ACC112 (cell line): ENCODE results near the gene SERPINA3.

Experiments used
- H2AFZ ChIP-seq: fragments of 200-600 bp; sonication (generic); one replicate; pipeline ENCODE4 v1.6.0; 2017; ENCODE audit warnings: antibody characterized with exemption, low read length; ENCODE audit not compliant: unreplicated experiment
- H3K27ac ChIP-seq: fragments of 200-600 bp; sonication (generic); 2 replicates; pipeline ENCODE4 v1.5.1; 2014; ENCODE audit warnings: low read depth, mild to moderate bottlenecking, antibody characterized with exemption, low read length, moderate library complexity
- H3K27me3 ChIP-seq: fragments of 200-600 bp; sonication (generic); 2 replicates; pipeline ENCODE4 v1.6.1; 2014; ENCODE audit warnings: mild to moderate bottlenecking, antibody characterized with exemption, low read length, moderate library complexity, mixed read lengths; ENCODE audit not compliant: insufficient read depth
- H3K36me3 ChIP-seq: fragments of 200-600 bp; sonication (generic); 2 replicates; pipeline ENCODE4 v1.6.1; 2016; ENCODE audit warnings: mild to moderate bottlenecking, antibody characterized with exemption, low read length, moderate library complexity, mixed read lengths; ENCODE audit not compliant: insufficient read depth
- H3K4me1 ChIP-seq: fragments of 200-600 bp; sonication (generic); one replicate; pipeline ENCODE4 v1.6.1; 2016; ENCODE audit warnings: low read length, mixed read lengths; ENCODE audit not compliant: insufficient read depth, unreplicated experiment, control insufficient read depth
- H3K4me3 ChIP-seq: fragments of 200-600 bp; sonication (generic); 2 replicates; pipeline ENCODE4 v1.5.1; 2014; ENCODE audit warnings: mild to moderate bottlenecking, low read depth, low read length
- H3K79me2 ChIP-seq: fragments of 200-600 bp; sonication (generic); one replicate; pipeline ENCODE4 v1.6.0; 2016; ENCODE audit warnings: low read length; ENCODE audit not compliant: control insufficient read depth, unreplicated experiment, insufficient read depth

The SERPINA3 gene

DNA sequence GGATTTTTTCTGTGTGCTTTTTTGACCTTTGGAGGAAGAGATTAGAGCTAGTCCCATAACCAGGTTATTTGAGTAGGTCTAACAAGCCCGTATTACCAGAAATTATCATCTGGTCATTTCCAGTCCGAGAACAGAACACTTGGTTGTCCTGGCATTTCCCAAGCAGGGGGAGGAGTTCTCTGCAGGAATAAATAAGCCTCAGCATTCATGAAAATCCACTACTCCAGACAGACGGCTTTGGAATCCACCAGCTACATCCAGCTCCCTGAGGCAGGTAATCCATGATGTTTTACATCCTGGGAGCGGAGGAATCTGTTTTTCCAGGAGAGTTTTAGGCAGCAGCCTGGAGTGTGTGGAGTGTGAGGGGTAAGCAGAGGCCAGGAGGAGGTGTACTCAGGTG is at the start of gene SERPINA3:
Gene SERPINA3, plus strand, starts transcription at position 218 of the 400 bp plus-strand sequence. CDS start 2,051 bp downstream, outside the sequence.
- Histone ChIP-seq H3K27ac (peak within 1 kb of the TSS; percentile 99), H3K27me3 (no peaks in the 10 kb centered on the region), H3K4me3 (no peak within 1 kb of the TSS), H2AFZ (no peak within 1 kb of the TSS), H3K79me2 (no peaks in the 10 kb centered on the region), H3K4me1 (peaks cover 30% of the 10 kb centered on the region), H3K36me3 (no peaks in the 10 kb centered on the region)

DNA sequence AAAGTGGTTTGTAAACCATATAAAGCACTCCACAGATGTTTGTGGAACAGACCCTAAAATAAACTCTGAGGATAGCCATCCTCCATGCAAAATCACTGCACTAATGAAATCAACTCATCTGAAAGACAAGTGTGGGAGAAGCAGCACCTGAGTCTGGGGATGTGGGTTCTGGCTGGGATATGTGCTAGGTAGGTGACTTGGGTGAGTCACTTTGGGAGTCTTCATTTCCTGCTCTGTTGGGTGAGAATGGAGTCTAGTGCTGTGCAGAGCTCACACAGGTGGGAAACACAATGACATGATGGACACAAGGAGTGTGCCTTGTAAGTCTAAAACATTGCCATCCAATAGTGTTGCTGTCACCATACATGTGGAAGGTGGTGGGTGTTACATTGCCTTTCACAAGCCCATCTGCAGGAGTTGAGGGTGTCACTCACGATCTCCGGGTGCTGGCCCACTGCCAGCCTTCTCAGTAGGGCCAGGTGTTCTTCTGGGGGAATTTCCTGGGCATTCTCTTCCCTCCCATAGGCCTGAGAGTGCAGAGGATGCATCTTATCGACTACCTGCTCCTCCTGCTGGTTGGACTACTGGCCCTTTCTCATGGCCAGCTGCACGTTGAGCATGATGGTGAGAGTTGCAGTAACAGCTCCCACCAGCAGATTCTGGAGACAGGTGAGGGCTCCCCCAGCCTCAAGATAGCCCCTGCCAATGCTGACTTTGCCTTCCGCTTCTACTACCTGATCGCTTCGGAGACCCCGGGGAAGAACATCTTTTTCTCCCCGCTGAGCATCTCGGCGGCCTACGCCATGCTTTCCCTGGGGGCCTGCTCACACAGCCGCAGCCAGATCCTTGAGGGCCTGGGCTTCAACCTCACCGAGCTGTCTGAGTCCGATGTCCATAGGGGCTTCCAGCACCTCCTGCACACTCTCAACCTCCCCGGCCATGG is 49.0 kb upstream of the SERPINA3 start:
- Histone ChIP-seq H3K36me3 (no peaks in the 10 kb centered on the region), H3K27me3 (no peaks in the 10 kb centered on the region), H3K79me2 (no peaks in the 10 kb centered on the region), H3K4me1 (no peaks in the 10 kb centered on the region), H2AFZ (no peak overlapping the region), H3K27ac (no peak overlapping the region), H3K4me3 (no peak overlapping the region)

DNA sequence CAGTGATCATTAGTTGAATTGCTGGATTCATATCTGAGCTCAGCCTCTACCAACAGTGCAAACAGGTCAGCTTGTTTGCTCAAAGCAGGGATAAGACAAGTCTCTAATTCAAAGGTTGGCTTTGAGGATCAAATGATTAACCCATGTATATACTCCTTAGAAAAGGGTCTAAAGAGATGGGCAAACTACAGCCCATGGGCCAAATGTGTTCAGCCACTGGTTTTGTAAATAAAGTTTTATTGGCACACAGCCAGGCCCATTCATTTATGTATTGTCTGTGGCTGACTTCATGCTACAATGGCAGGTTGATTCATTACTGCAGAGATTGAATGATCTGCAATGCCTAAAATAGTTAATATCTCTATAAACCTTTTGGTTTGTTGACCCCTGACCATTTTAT is 47.8 kb upstream of the SERPINA3 start:
- H2AFZ ChIP-seq, result no peak overlapping the region
- no peak overlapping the region for H3K4me3 ChIP-seq
- no peaks in the 10 kb centered on the region for H3K79me2 ChIP-seq
- H3K27me3 ChIP-seq, result no peaks in the 10 kb centered on the region
- no peak overlapping the region for H3K27ac ChIP-seq
- H3K36me3 ChIP-seq, result no peaks in the 10 kb centered on the region
- H3K4me1 ChIP-seq, result no peaks in the 10 kb centered on the region

DNA sequence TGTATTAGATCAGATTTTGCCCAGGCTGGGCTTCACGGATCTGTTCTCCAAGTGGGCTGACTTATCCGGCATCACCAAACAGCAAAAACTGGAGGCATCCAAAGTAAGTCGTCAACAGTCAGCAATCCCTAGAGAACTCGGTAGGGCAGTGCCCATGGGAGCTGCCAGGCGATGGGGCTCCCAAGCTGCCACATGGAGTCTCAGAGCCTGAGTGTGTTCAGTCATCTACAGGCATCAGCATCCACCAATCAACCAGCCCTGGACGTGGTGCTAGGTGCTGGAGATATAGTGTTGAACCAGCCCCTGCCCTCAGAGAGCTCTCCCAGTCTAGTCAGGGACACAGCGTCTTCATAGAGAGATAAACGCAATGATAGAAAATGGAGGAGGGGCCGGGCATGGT is 44.0 kb upstream of the SERPINA3 start:
- Histone ChIP-seq H3K4me3 (no peak overlapping the region), H3K27me3 (no peaks in the 10 kb centered on the region), H3K36me3 (no peaks in the 10 kb centered on the region), H3K79me2 (no peaks in the 10 kb centered on the region), H2AFZ (no peak overlapping the region), H3K4me1 (peaks cover 16% of the 10 kb centered on the region), H3K27ac (no peak overlapping the region)

DNA sequence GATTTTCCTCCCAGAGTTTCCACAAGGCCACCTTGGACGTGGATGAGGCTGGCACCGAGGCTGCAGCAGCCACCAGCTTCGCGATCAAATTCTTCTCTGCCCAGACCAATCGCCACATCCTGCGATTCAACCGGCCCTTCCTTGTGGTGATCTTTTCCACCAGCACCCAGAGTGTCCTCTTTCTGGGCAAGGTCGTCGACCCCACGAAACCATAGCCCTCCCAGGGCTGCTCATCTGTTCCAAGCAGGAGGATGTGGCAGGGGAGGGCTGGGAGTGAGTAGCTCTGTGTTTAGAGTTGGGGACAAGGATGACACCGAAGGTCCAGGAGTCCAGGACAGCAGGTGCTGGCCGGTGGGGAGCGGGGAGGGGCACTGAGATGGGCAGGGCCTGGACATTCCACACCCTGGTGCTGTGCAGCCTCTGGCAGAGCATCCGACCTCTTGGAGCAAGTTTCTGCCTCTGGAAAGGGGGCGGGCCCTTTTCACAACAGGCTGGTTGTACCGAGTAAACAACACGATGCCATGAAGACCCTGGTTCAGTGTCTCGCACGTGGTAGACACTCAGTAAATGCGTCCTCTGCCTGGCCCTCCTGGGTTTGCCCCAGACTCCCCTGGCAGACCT is 42.7 kb upstream of the SERPINA3 start:
- Histone ChIP-seq H3K27ac (no peak overlapping the region), H3K4me3 (no peak overlapping the region)

DNA sequence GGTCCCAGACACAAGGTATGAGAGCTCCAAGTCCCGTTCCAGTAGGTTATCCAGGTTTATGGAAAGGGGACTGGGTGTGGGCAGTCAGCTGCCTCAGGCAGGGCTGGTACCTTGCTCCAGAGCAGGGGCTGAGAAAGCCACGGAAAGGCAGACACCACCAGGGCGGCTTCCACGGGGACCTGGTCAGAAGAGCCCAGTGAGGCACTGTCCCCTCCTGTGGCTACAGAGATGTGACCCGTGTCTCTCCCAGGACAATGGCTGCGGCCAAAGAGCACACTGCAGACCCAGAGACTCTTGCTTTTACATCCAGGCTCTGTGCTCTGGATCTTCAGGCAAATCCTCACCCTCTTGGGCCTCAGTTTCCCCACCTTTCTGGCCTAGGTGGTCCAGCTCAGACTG is 42.2 kb upstream of the SERPINA3 start:
- no peak overlapping the region for H2AFZ ChIP-seq
- no peaks in the 10 kb centered on the region for H3K27me3 ChIP-seq
- no peaks in the 10 kb centered on the region for H3K36me3 ChIP-seq
- H3K79me2 ChIP-seq, result no peaks in the 10 kb centered on the region
- no peak overlapping the region for H3K4me3 ChIP-seq
- peaks cover 16% of the 10 kb centered on the region for H3K4me1 ChIP-seq
- no peak overlapping the region for H3K27ac ChIP-seq

More for the DNA sequence above, 42.7 kb upstream of the SERPINA3 start:
- no peak overlapping the region for H2AFZ ChIP-seq
- H3K4me1 ChIP-seq, result peaks cover 16% of the 10 kb centered on the region
- H3K79me2 ChIP-seq, result no peaks in the 10 kb centered on the region
- H3K27me3 ChIP-seq, result no peaks in the 10 kb centered on the region
- no peaks in the 10 kb centered on the region for H3K36me3 ChIP-seq

DNA sequence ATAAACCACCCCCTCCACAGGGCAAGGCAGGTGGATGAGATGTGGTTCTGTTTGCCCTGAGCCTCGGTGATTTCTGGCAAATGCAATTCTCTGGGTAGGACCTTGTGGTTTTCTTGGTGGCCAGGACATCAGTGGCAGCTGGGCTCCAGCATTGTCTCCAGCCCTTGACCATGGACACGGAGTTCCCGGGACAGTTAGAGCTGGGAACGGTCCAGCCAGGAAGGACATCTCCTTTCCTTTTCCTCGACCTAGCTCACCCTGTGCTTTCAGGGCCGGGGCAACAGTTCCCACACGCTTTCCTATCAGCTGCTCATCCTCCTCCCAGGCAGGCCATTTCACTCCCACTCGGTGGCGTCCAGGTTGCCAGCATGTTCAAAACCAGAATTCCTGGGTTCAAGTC is 41.8 kb upstream of the SERPINA3 start:
- Histone ChIP-seq H3K79me2 (no peaks in the 10 kb centered on the region), H2AFZ (no peak overlapping the region), H3K36me3 (no peaks in the 10 kb centered on the region), H3K27ac (no peak overlapping the region), H3K27me3 (no peaks in the 10 kb centered on the region), H3K4me3 (no peak overlapping the region), H3K4me1 (peaks cover 18% of the 10 kb centered on the region)

DNA sequence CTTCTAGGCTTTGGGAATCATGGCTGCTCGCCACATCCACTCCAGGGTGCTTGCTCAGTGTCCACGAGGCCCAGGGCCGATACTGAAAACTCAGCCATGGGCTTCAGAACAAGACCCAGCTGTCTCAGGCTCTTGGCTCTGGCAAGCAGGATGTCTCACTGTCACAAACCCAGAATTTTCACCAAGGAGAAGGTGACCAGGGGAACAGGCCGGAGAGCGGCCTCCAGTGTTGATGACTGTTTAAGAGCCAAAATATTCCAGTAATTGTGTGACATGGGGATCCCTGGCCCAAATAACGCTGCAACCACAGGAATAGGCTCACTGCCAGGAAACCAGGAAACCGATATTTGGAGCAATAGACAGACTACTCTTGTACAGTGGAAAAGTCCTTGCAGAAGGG is 40.8 kb upstream of the SERPINA3 start:
- H3K4me1 ChIP-seq, result peaks cover 27% of the 10 kb centered on the region
- no peaks in the 10 kb centered on the region for H3K27me3 ChIP-seq
- H3K79me2 ChIP-seq, result no peaks in the 10 kb centered on the region
- peak overlapping the region; percentile 58 for H2AFZ ChIP-seq
- no peaks in the 10 kb centered on the region for H3K36me3 ChIP-seq
- H3K4me3 ChIP-seq, result no peak overlapping the region
- H3K27ac ChIP-seq, result peak overlapping the region; percentile 51

DNA sequence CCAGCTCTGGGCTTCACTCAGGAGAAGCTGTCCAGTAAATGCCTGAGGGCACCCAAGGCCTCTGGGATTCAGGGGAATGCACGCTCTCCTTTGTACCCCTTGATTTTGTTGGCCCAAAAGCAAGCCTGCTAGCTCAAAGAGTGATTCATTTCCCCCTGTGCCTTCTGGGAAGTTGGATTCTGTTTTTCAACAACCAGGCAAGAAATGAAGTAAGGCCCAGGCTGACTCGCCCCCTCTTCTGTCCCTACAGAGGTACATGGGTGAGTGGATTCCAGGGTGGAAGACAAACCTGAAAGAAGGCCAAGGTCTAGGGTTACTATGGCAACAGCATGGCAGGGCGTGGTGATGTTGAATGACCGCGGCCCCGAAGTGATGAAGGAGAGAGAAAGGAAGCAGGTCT is 40.2 kb upstream of the SERPINA3 start:
- Histone ChIP-seq H3K79me2 (no peaks in the 10 kb centered on the region), H3K4me1 (peaks cover 28% of the 10 kb centered on the region), H2AFZ (peak overlapping the region; percentile 58), H3K36me3 (no peaks in the 10 kb centered on the region), H3K27me3 (no peaks in the 10 kb centered on the region), H3K4me3 (no peak overlapping the region), H3K27ac (peak overlapping the region; percentile 51)

DNA sequence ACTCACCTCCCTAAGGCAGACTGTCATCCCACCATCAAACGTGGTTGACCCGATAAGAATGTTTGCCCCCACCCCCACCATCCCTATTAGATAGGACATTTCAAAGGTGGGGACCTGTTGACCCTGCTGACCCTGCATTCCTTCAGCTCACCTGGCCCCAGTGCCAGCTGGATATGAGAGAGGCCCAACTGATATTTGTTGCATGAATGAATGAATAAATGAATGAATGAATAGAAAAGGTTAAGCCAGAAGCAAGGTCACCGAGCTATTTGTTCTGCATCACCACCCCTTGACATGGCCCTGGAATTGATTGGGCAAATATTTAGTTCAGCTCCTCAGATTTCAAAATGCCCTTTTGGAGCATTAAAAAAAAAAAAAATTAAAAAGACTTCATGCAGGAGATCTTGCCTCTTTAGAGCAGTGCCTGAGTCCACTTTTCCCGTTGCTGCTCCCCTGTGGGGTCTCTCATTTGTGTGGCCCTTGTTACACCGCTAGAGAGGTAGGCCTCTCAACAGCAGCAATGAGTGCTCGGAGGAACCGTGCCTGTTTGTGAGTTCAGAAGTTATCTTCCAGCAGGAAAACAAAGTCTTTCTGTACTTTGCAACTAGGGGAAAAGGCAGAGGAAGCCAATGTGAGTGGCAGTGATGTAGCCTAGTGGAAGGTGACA is 39.4 kb upstream of the SERPINA3 start:
- H3K36me3 ChIP-seq, result no peaks in the 10 kb centered on the region
- no peak overlapping the region for H3K4me3 ChIP-seq
- no peak overlapping the region for H2AFZ ChIP-seq
- H3K79me2 ChIP-seq, result no peaks in the 10 kb centered on the region
- no peaks in the 10 kb centered on the region for H3K27me3 ChIP-seq
- peaks cover 28% of the 10 kb centered on the region for H3K4me1 ChIP-seq
- H3K27ac ChIP-seq, result peak overlapping the region; percentile 51; the same call in 1 of the 2 replicates
